Breast epithelium (tissue), 4 donors: ENCODE results near the gene INAFM2. TPM values are rescaled to one million over a fixed set of nuclear protein-coding genes. Genes with fewer than 3 reads are reported as not detected.

Source experiments
- DNase-seq, 2 donors: peaks; one replicate each; pipeline ENCODE4 v3.0.0-alpha.2; 2019; ENCODE audit warnings: low spot score in 2 of 2
- H3K27ac ChIP-seq, 2 donors: fragments of 200-600 bp; sonication (generic) in 1 of 2; one replicate each; pipeline ENCODE4 v1.5.1; 2016 to 2019; ENCODE audit warnings: mild to moderate bottlenecking in 1 of 2
- H3K27me3 ChIP-seq, 2 donors: fragments of 200-600 bp; sonication (generic) in 1 of 2; one replicate each; pipeline versions ENCODE4 v1.5.1 to v1.6.0; 2017 to 2019; ENCODE audit warnings: control low read depth in 1 of 2, mild to moderate bottlenecking in 1 of 2
- H3K36me3 ChIP-seq: fragments of 200-600 bp; one replicate; pipeline ENCODE4 v1.5.1; 2019
- H3K4me1 ChIP-seq, 2 donors: fragments of 200-600 bp; sonication (generic); one replicate each; pipeline ENCODE4 v1.5.1; 2016 to 2019; ENCODE audit warnings: control low read depth in 1 of 2
- H3K4me3 ChIP-seq, 3 donors: fragments of 200-600 bp; sonication (generic); 1 replicate in 2 of 3; 2 replicates in 1 of 3; pipeline ENCODE4 v1.5.1; 2016 to 2019; ENCODE audit warnings: mild to moderate bottlenecking in 3 of 3, moderate library complexity in 2 of 3
- H3K9me3 ChIP-seq, 2 donors: fragments of 200-600 bp; sonication (generic) in 1 of 2; one replicate each; pipeline ENCODE4 v1.5.1; 2016 to 2019; ENCODE audit warnings: control low read depth in 1 of 2
- CTCF ChIP-seq, 3 donors: fragments of 450-650 bp; IDR thresholded peaks; one replicate each; pipeline ENCODE4 v1.5.1; 2016 to 2017; ENCODE audit warnings: antibody characterized with exemption in 3 of 3, mild to moderate bottlenecking in 3 of 3, moderate library complexity in 3 of 3
- POLR2A ChIP-seq: fragments of 450-650 bp; IDR thresholded peaks from one replicate; pipeline ENCODE4 v1.6.1; 2016; ENCODE audit warnings: antibody characterized with exemption, mild to moderate bottlenecking, moderate library complexity
- POLR2AphosphoS5 ChIP-seq, 3 donors: sonication (generic); formaldehyde crosslinking; IDR thresholded peaks; one replicate each; pipeline ENCODE4 v1.6.1; 2017; ENCODE audit warnings: antibody characterized with exemption in 3 of 3
- intact Hi-C: fragments of 100-400 bp; cut with DNase I; formaldehyde crosslinking; loops from one replicate; pipeline ENCODE4 v1.15.1; 2023; ENCODE audit warnings: low total_unique reads
- total RNA-seq, 3 donors: library from RNA; depleted of rRNA; stranded (reverse); fragments of >200 nt; gene quantifications; one replicate each; pipeline ENCODE4 v1.1.0, GENCODE V29; 2016

The INAFM2 gene
- total RNA-seq, 3 donors from 2014 or later = 5.1 to 17.3 (median 12.5) TPM

- no peak overlapping the region for H3K27ac ChIP-seq
- peaks cover 17 to 43% of the 10 kb centered on the region in 2 donors for H3K27me3 ChIP-seq
- TF ChIP-seq POLR2AphosphoS5 (IDR thresholded peaks at IDR 0.05) (no peak), POLR2A (no peak), CTCF (IDR thresholded peaks at IDR 0.05) (no peak)
- intact Hi-C loops = loop anchor here (5.0 kb wide), 1 partner anchor 501 kb away; no protein-coding TSS in a partner anchor
- H3K36me3 ChIP-seq = no peaks in the 10 kb centered on the region
- H3K4me3 ChIP-seq = peak overlapping the region in 1 of 3 donors; percentile 67
- H3K9me3 ChIP-seq = no peaks in the 10 kb centered on the region
- DNase-seq = no peak
- peaks cover 0 to 16% of the 10 kb centered on the region in 2 donors for H3K4me1 ChIP-seq
These were observed 42.3 kb upstream of the INAFM2 start for GRCh38 chr15:40281057-40281800.

- H3K27me3 ChIP-seq = peaks cover 17 to 43% of the 10 kb centered on the region in 2 donors
- no peak overlapping the region for H3K27ac ChIP-seq
- no peak for TF ChIP-seq POLR2A
- TF ChIP-seq CTCF (IDR thresholded peaks at IDR 0.05) = no peak
- TF ChIP-seq POLR2AphosphoS5 (IDR thresholded peaks at IDR 0.05) = no peak
- DNase-seq = no peak
- H3K4me1 ChIP-seq = peaks cover 0 to 16% of the 10 kb centered on the region in 2 donors
- no peaks in the 10 kb centered on the region for H3K36me3 ChIP-seq
- peak overlapping the region; percentile 30 to 67 (median 48) for H3K4me3 ChIP-seq
- no peaks in the 10 kb centered on the region for H3K9me3 ChIP-seq
- intact Hi-C loops = loop anchor here (5.0 kb wide), 1 partner anchor 501 kb away; no protein-coding TSS in a partner anchor
These were observed 41.7 kb upstream of the INAFM2 start for GRCh38 chr15:40281801-40282146.

- H3K9me3 ChIP-seq = no peaks in the 10 kb centered on the region
- H3K4me3 ChIP-seq = peak overlapping the region; percentile 30 to 67 (median 48)
- no peak for TF ChIP-seq POLR2A
- no peaks in the 10 kb centered on the region for H3K36me3 ChIP-seq
- H3K4me1 ChIP-seq = peaks cover 0 to 16% of the 10 kb centered on the region in 2 donors
- DNase-seq = no peak
- no peak overlapping the region for H3K27ac ChIP-seq
- intact Hi-C loops = loop anchor here (5.0 kb wide), 1 partner anchor 500 kb away; no protein-coding TSS in a partner anchor
- peaks cover 17 to 43% of the 10 kb centered on the region in 2 donors for H3K27me3 ChIP-seq
These were observed 41.2 kb upstream of the INAFM2 start for GRCh38 chr15:40282147-40282868.

- intact Hi-C loops = loop anchor here (5.0 kb wide), 1 partner anchor 499 kb away; no protein-coding TSS in a partner anchor
These were observed 40.5 kb upstream of the INAFM2 start, which contains the start of gene ANKRD63 for GRCh38 chr15:40282869-40283614. Gene ANKRD63 (minus strand): TSS chr15:40283064. CDS start chr15:40282586, 478 bp downstream.

More at GRCh38 chr15:40282869-40283614, 40.5 kb upstream of the INAFM2 start, which contains the start of gene ANKRD63:
- Histone ChIP-seq H3K9me3 (no peaks in the 10 kb centered on the region), H3K4me1 (peaks cover 0 to 16% of the 10 kb centered on the region in 2 donors), H3K4me3 (peak within 1 kb of the TSS; percentile 30 to 67 (median 48)), H3K27ac (no peak within 1 kb of the TSS), H3K36me3 (no peaks in the 10 kb centered on the region), H3K27me3 (peaks cover 17 to 43% of the 10 kb centered on the region in 2 donors)
- no peak for DNase-seq
- TF ChIP-seq POLR2AphosphoS5 (IDR thresholded peaks at IDR 0.05) (no peak), CTCF (IDR thresholded peaks at IDR 0.05) (no peak), POLR2A (no peak)
